HUES6 (cell line): ENCODE data around the gene UHRF1.

Experiments used
- H3K27ac ChIP-seq: 2 replicates; pipeline ENCODE4 v1.7.0; 2013; ENCODE audit warnings: low read depth, mild to moderate bottlenecking, low read length, inconsistent platforms
- H3K27me3 ChIP-seq: 2 replicates; pipeline ENCODE4 v1.6.1; 2013; ENCODE audit warnings: low read length; ENCODE audit not compliant: control insufficient read depth, insufficient read depth
- H3K36me3 ChIP-seq: 2 replicates; pipeline ENCODE4 v1.6.1; 2013; ENCODE audit warnings: low read length; ENCODE audit not compliant: control insufficient read depth, insufficient read depth
- H3K4me1 ChIP-seq: 2 replicates; pipeline ENCODE4 v1.6.1; 2013; ENCODE audit warnings: low read length; ENCODE audit not compliant: control insufficient read depth, insufficient read depth
- H3K4me3 ChIP-seq: 2 replicates; pipeline ENCODE4 v1.5.1; 2013; ENCODE audit warnings: low read depth, low read length
- H3K9ac ChIP-seq: one replicate; pipeline ENCODE4 v1.6.1; 2013; ENCODE audit warnings: mild to moderate bottlenecking, low read length
- H3K9me3 ChIP-seq: 2 replicates; pipeline ENCODE4 v1.6.1; 2013; ENCODE audit warnings: low read depth, low read length; ENCODE audit not compliant: control insufficient read depth, insufficient read depth

UHRF1 gene

DNA sequence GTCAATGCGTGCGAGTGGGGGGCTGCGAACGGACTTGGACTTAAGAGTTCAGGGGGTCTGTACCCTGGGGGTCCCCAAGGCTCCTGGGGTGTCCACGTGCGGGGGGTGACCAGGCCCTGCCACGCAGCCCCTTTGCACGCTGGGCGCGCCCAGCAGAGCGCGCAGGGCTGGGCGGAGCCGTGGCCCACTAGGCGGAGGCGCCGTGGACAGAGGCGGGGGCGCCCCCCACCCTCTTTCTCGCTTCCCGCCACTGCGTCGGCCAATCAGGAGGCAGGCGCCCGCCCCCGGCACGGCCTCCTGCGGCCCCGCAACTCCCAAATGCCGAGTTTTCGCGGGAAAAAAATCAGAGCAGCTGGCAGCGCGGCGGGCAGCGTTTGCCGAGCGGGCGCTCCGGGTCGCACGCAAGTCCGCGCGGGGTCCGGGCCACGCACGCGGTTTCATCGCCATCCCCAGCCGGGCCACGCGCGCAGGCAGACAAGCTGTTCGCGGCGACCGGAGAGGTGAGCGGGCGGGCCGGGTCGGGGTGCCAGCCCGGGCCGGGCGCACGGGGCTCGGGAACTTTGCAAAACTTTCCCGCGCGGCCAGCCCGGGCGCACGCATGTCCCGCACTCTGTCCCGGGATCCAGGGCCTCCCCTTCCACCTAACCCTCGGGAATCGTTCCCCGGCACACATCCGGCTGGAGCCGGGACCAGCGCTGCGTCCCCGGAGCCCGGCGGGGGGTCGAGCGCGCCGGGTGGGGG, at the start of gene UHRF1:
UHRF1 (plus strand) TSS at position 346 of the 741 bp plus-strand sequence. CDS start 1,385 bp downstream, outside the sequence.
- H3K9me3 ChIP-seq = no peaks in the 10 kb centered on the region
- no peaks in the 10 kb centered on the region for H3K27me3 ChIP-seq
- H3K9ac ChIP-seq = peak within 1 kb of the TSS; percentile 81
- H3K4me3 ChIP-seq = peak within 1 kb of the TSS; percentile 57
- H3K27ac ChIP-seq = peak within 1 kb of the TSS; percentile 76; the same call in 1 of the 2 replicates
- peaks cover 26% of the 10 kb centered on the region for H3K36me3 ChIP-seq
- H3K4me1 ChIP-seq = peaks cover 26% of the 10 kb centered on the region

- Histone ChIP-seq H3K27ac (peak overlapping the region; percentile 45; the same call in 1 of the 2 replicates), H3K9me3 (no peaks in the 10 kb centered on the region), H3K4me3 (no peak overlapping the region), H3K9ac (peak overlapping the region; percentile 44), H3K27me3 (no peaks in the 10 kb centered on the region), H3K36me3 (peaks cover 54% of the 10 kb centered on the region), H3K4me1 (no peaks in the 10 kb centered on the region)
These were observed 49.6 kb upstream of the UHRF1 start for GRCh38 chr19:4859697-4860096.

GRCh38 chr19:4861147-4861546, 48.2 kb upstream of the UHRF1 start:
- H3K27me3 ChIP-seq = no peaks in the 10 kb centered on the region
- H3K4me1 ChIP-seq = peaks cover under 1% of the 10 kb centered on the region; the same call in 1 of the 2 replicates
- no peak overlapping the region for H3K9ac ChIP-seq
- peaks cover 46% of the 10 kb centered on the region for H3K36me3 ChIP-seq
- H3K27ac ChIP-seq = no peak overlapping the region
- H3K4me3 ChIP-seq = no peak overlapping the region
- H3K9me3 ChIP-seq = no peaks in the 10 kb centered on the region

DNA sequence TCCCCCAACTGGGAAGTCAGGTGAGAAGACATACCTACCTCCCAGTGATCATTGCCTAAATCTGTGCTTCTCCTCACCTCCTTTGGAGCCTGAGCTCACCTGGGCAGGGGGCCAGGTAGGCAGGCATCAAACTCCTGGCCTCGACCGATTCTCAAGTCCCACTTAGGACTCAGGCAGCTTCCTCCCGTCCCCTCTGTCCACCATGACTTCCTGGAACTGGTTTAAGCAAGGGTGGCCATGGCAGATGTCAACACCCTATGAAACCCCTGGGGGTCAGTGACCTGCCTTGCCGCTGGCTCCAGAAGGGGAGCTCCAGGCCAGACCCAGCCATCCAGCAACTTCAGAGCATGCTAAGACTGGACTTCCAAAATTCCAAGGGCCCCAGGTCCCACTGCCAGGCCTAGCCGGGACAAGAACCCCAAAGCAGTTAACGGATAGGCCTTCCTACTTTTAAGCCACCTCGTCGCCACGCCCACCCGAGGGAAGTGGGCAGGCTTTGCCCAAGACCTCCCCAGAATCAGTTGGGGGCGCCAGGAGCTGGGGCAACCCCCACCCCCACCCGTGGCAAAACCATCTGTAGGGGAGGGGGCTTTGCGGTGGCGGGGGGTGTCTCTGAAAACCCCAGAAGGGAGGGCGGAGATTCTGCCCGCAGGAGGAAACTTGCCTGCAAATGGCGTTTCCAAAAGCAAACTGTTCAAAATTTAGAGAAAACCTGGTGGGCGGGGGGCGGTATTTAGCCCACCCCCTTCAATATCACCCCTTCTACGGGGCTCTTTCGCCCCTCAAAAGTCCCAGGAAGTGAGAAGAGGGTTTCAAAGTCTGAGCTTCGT, 42.5 kb upstream of the UHRF1 start:
- Histone ChIP-seq H3K27me3 (no peaks in the 10 kb centered on the region), H3K4me1 (peaks cover 7% of the 10 kb centered on the region), H3K36me3 (peaks cover 9% of the 10 kb centered on the region), H3K9ac (peak overlapping the region; percentile 59), H3K4me3 (peak overlapping the region; percentile 73), H3K9me3 (no peaks in the 10 kb centered on the region), H3K27ac (peak overlapping the region; percentile 58; the same call in 1 of the 2 replicates)

GRCh38 chr19:4867534-4868285, 41.6 kb upstream of the UHRF1 start, which contains the start of gene PLIN3:
Gene PLIN3 (minus strand): TSS chr19:4867667. CDS start chr19:4861394, 6,273 bp downstream.
- peak within 1 kb of the TSS; percentile 58; the same call in 1 of the 2 replicates for H3K27ac ChIP-seq
- H3K4me1 ChIP-seq = peaks cover 7% of the 10 kb centered on the region
- H3K36me3 ChIP-seq = 0 out of 2 replicates have a peak, but pooled peaks cover 4% of the 10 kb centered on the region
- peak within 1 kb of the TSS; percentile 59 for H3K9ac ChIP-seq
- no peaks in the 10 kb centered on the region for H3K27me3 ChIP-seq
- no peaks in the 10 kb centered on the region for H3K9me3 ChIP-seq
- peak within 1 kb of the TSS; percentile 73 for H3K4me3 ChIP-seq

- Histone ChIP-seq H3K27me3 (no peaks in the 10 kb centered on the region), H3K27ac (no peak overlapping the region), H3K4me3 (no peak overlapping the region), H3K4me1 (peaks cover 7% of the 10 kb centered on the region), H3K9me3 (no peaks in the 10 kb centered on the region), H3K36me3 (0 out of 2 replicates have a peak, but pooled peaks cover 4% of the 10 kb centered on the region), H3K9ac (no peak overlapping the region)
These were observed 40.9 kb upstream of the UHRF1 start for GRCh38 chr19:4868286-4868834.

- H3K4me3 ChIP-seq = no peak overlapping the region
- no peak overlapping the region for H3K9ac ChIP-seq
- H3K4me1 ChIP-seq = peaks cover 7% of the 10 kb centered on the region
- no peaks in the 10 kb centered on the region for H3K36me3 ChIP-seq
- H3K27ac ChIP-seq = no peak overlapping the region
- H3K27me3 ChIP-seq = no peaks in the 10 kb centered on the region
- H3K9me3 ChIP-seq = no peaks in the 10 kb centered on the region
These were observed 39.1 kb upstream of the UHRF1 start for GRCh38 chr19:4870025-4870700.

DNA sequence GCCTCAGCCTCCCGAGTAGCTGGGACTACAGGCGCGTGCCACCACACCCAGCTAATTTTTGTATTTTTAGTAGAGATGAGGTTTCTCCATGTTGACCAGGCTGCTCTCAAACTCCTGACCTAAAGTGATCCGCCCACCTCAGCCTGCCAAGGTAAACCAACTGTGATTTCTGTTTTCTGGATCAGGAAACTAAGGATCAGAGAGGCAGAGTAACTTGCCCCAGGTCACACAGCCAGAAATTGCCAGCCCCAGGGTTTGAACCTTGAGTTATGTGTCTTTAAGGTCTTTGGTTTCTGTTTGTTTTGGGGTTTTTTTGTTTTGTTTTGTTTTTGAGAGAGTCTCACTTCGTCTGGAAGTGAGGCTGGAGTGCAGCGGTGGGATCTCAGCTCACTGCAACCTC, 37.6 kb upstream of the UHRF1 start:
- Histone ChIP-seq H3K9ac (no peak overlapping the region), H3K4me1 (peaks cover 1% of the 10 kb centered on the region), H3K36me3 (no peaks in the 10 kb centered on the region), H3K4me3 (no peak overlapping the region), H3K27me3 (no peaks in the 10 kb centered on the region), H3K9me3 (no peaks in the 10 kb centered on the region), H3K27ac (no peak overlapping the region)

DNA sequence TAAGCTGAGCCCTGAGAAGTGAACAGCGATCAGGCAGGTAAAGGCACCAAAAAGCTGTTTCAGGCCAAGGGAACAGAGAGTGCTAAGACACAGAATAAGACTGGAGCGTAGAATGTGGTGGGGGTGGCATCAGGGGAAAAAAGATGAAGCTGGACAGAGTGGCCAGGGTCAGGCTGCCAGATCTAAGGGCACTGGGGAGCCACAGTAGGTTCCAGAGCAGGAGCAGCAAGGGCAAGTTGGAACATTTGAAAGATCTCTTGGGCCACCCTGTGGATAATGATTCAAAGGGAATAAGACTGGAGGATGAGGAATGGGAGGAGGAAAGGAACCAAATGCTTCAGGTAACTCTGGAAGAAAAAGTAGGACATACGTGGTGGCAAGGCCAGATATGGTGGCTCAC, 35.4 kb upstream of the UHRF1 start:
- Histone ChIP-seq H3K27me3 (no peaks in the 10 kb centered on the region), H3K27ac (no peak overlapping the region), H3K4me1 (peaks cover 12% of the 10 kb centered on the region), H3K9ac (no peak overlapping the region), H3K36me3 (no peaks in the 10 kb centered on the region), H3K9me3 (no peaks in the 10 kb centered on the region), H3K4me3 (no peak overlapping the region)
